GM12878 (cell line): ENCODE data around the gene C2orf69.

Experiments used
- EED ChIP-seq: sonication (generic); IDR thresholded peaks from 2 replicates; pipeline ENCODE4 v1.6.1; 2016; ENCODE audit warnings: antibody characterized with exemption, low read depth
- GABPA ChIP-seq: IDR thresholded peaks from 2 replicates; pipeline ENCODE4 v1.6.1; 2014; ENCODE audit warnings: antibody characterized with exemption, low read depth, mild to moderate bottlenecking, inconsistent platforms
- KAT2A ChIP-seq: conservative IDR thresholded peaks from 2 replicates; pipeline ENCODE4 v1.6.1; 2011; ENCODE audit warnings: low read depth, low read length; ENCODE audit not compliant: control insufficient read depth
- MXI1 ChIP-seq: fragments of 150-350 bp; IDR thresholded peaks from 2 replicates; pipeline ENCODE4 v1.6.1; 2011; ENCODE audit warnings: low read depth, mild to moderate bottlenecking, inconsistent platforms, low read length, improper control_type of control experiment
- POLR2A ChIP-seq: IDR thresholded peaks from 2 replicates; pipeline ENCODE4 v1.6.1; 2011; ENCODE audit warnings: low read depth, mild to moderate bottlenecking, low read length
- POLR2AphosphoS2 ChIP-seq: IDR thresholded peaks from 2 replicates; pipeline ENCODE4 v1.6.1; 2011; ENCODE audit warnings: low read depth, mild to moderate bottlenecking, low read length, improper control_type of control experiment, moderate library complexity
- SPI1 ChIP-seq: IDR thresholded peaks from 2 replicates; pipeline ENCODE4 v1.6.1; 2011; ENCODE audit warnings: low read depth, mild to moderate bottlenecking, low read length, moderate library complexity, borderline replicate concordance; ENCODE audit not compliant: insufficient read depth
- SUZ12 ChIP-seq: fragments of 200-600 bp; sonication (generic); IDR thresholded peaks from one replicate; pipeline ENCODE4 v1.6.1; 2018; ENCODE audit warnings: antibody characterized with exemption, mild to moderate bottlenecking; ENCODE audit not compliant: unreplicated experiment
- TAF1 ChIP-seq: IDR thresholded peaks from 2 replicates; pipeline ENCODE4 v1.6.1; 2011; ENCODE audit warnings: mild to moderate bottlenecking, low read depth, low read length, borderline replicate concordance
- YY1 ChIP-seq: IDR thresholded peaks from 2 replicates; pipeline ENCODE4 v1.6.1; 2011; ENCODE audit warnings: low read depth, mild to moderate bottlenecking, low read length
- ZNF274 ChIP-seq: IDR thresholded peaks from one replicate; pipeline ENCODE4 v1.8.0; 2011; ENCODE audit not compliant: insufficient read length, insufficient read depth
- TF ChIP-seq, protein P1 (sequence below), 3 experiments: IDR thresholded peaks in 2 of 3; conservative IDR thresholded peaks in 1 of 3; 2 replicates each; pipeline ENCODE4 v1.5.1; 2011; ENCODE audit warnings: low read depth in 3 of 3, low read length in 3 of 3, mild to moderate bottlenecking in 3 of 3, control low read depth in 2 of 3, moderate library complexity in 2 of 3, inconsistent platforms in 1 of 3, mixed read lengths in 1 of 3; ENCODE audit not compliant: control insufficient read depth in 2 of 3, insufficient read depth in 1 of 3; ENCODE audit errors: extremely low read depth in 1 of 3
- TF ChIP-seq, protein P2 (sequence below): fragments of 150-350 bp; IDR thresholded peaks from 2 replicates; pipeline ENCODE4 v1.6.1; 2016; ENCODE audit warnings: low read depth, low read length
- TF ChIP-seq, protein P3 (sequence below): IDR thresholded peaks from 2 replicates; pipeline ENCODE4 v1.6.1; 2012; ENCODE audit warnings: low read depth, low read length, improper control_type of control experiment

DNA sequence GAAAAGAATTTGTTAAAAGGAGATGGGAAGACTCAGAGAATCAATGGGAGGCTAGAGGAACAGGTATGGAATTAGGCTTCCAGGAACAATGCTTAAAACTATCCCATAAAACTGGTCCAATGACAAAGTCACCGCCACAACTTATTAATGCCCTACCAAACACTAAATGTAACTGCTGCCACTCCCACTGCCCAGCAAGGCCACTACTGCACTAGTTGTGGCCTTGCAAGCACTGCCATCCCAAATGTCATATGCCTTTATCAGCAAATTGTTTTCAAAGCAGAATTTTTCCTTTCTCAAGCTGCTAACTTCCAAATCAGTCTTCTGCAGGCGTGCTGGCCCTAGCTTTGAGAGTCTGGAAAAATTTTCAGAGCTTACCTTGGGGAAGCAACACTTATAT is 14.5 kb upstream of the C2orf69 start:
- TF ChIP-seq KAT2A (no peak), SUZ12 (no peak), POLR2AphosphoS2 (no peak), GABPA (no peak), MXI1 (no peak), POLR2A (no peak), EED (no peak), YY1 (no peak), TAF1 (no peak), ZNF274 (no peak), SPI1 (no peak)
- TF ChIP-seq, protein P1, sequence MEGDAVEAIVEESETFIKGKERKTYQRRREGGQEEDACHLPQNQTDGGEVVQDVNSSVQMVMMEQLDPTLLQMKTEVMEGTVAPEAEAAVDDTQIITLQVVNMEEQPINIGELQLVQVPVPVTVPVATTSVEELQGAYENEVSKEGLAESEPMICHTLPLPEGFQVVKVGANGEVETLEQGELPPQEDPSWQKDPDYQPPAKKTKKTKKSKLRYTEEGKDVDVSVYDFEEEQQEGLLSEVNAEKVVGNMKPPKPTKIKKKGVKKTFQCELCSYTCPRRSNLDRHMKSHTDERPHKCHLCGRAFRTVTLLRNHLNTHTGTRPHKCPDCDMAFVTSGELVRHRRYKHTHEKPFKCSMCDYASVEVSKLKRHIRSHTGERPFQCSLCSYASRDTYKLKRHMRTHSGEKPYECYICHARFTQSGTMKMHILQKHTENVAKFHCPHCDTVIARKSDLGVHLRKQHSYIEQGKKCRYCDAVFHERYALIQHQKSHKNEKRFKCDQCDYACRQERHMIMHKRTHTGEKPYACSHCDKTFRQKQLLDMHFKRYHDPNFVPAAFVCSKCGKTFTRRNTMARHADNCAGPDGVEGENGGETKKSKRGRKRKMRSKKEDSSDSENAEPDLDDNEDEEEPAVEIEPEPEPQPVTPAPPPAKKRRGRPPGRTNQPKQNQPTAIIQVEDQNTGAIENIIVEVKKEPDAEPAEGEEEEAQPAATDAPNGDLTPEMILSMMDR (IDR thresholded peaks at IDR 0.05 in 2 of 3, conservative IDR thresholded peaks at IDR 0.05 in 1 of 3; ENCODE audit: control insufficient read depth in 2 of 3, extremely low read depth in 1 of 3, insufficient read depth in 1 of 3, low read depth in 3 of 3, low read length in 3 of 3), result no peak
- TF ChIP-seq, protein P2, sequence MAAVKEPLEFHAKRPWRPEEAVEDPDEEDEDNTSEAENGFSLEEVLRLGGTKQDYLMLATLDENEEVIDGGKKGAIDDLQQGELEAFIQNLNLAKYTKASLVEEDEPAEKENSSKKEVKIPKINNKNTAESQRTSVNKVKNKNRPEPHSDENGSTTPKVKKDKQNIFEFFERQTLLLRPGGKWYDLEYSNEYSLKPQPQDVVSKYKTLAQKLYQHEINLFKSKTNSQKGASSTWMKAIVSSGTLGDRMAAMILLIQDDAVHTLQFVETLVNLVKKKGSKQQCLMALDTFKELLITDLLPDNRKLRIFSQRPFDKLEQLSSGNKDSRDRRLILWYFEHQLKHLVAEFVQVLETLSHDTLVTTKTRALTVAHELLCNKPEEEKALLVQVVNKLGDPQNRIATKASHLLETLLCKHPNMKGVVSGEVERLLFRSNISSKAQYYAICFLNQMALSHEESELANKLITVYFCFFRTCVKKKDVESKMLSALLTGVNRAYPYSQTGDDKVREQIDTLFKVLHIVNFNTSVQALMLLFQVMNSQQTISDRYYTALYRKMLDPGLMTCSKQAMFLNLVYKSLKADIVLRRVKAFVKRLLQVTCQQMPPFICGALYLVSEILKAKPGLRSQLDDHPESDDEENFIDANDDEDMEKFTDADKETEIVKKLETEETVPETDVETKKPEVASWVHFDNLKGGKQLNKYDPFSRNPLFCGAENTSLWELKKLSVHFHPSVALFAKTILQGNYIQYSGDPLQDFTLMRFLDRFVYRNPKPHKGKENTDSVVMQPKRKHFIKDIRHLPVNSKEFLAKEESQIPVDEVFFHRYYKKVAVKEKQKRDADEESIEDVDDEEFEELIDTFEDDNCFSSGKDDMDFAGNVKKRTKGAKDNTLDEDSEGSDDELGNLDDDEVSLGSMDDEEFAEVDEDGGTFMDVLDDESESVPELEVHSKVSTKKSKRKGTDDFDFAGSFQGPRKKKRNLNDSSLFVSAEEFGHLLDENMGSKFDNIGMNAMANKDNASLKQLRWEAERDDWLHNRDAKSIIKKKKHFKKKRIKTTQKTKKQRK, result no peak
- TF ChIP-seq, protein P3, sequence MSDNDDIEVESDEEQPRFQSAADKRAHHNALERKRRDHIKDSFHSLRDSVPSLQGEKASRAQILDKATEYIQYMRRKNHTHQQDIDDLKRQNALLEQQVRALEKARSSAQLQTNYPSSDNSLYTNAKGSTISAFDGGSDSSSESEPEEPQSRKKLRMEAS, result no peak
